ENCODE results near the gene CCDC175.

CCDC175 gene

DNA sequence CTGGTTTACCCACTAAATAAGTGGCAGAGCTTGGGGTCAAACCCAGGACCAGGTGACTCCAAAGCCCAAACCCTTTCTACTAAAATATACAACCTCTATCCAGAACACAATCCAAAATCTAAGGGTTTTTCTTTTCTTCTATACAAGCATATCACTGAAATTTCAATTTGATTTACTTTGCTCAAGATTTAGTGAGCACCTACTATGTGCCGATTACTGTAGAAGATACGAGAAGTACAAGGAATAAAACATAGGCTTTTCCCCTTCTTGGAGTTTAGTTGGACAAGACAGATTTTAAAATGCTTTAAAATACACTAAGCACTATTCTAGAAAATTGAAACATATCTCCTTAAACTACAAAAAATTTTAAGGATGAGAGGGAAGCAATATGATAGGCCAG, 95.2 kb downstream of the CCDC175 start:
- DNase-seq: no peak

DNA sequence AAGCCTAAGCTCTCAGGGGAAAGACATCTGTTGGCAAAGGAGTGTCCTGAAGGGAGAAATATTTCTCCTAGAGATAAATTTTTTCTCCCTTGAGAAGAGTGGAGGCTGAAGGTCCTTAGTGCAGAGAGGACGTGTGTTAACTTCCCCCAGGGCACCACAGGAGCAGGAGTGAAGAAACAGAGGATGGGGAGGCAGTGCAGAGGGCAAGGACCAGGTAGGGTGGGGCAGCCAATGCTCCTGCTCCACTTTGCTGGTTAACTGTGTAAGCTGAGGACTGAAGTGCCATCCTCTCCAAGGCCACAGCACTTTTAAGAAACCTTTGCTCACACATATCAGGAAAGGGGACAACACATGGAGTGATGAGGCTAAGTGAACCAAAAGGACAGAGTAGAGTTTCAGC, 96.4 kb downstream of the CCDC175 start:
- no peak for DNase-seq

DNA sequence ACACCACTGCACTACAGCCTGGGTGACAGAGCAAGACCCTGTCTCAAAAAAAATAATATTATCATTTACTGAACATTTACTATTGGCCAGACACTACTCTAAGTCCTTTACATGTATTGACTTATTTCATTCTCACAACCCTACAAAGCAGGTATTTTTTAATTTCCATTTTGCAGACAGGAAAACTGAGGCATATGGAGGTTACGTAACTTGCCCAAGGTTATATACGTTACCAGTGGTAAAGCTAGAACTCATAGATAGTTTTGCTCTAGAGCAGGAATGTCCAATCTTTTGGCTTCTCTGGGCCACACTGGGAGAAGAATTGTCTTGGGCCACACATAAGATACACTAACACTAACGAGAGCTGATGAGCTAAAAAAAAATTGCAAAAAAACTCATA, 98.1 kb downstream of the CCDC175 start:
- no peak for DNase-seq

DNA sequence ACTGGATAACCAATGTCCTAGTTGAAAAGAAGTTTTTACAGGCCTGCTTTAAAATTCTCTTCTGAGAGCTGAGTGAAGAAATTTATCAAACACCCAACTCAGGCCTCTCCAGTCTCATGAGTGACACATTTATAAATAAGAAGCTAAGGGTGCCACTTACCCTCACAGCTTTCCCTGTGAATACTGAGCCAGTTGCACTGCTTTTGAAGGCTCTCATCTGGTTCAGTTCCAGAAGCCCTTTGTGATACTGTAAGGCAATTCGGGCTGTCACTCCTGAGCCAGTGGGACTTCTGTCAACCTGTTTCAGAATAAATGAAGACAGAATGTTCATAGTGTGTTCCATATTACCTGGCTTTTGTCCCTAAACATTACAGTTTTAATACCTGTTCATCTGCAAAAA, 100.9 kb downstream of the CCDC175 start:
- DNase-seq: no peak

DNA sequence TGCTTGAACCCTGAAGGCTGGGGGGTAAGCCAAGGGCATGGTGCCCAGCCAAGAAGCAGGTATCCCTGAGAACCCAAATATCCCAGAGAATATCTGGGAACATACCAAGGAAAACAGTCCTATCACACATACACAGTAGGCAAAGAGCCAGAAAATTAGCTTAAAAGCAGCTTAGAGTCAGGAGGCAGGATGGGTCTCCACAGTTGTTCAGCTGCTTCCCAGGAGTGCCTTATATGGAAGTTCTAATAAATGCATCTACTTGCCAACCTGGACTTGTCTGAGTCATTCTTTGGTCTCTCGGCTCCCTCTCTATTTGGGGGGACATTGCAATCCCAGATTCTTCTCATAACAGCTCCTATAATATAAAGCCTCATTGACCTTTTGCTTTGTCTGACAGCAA, 102.4 kb downstream of the CCDC175 start:
- DNase-seq: no peak

DNA sequence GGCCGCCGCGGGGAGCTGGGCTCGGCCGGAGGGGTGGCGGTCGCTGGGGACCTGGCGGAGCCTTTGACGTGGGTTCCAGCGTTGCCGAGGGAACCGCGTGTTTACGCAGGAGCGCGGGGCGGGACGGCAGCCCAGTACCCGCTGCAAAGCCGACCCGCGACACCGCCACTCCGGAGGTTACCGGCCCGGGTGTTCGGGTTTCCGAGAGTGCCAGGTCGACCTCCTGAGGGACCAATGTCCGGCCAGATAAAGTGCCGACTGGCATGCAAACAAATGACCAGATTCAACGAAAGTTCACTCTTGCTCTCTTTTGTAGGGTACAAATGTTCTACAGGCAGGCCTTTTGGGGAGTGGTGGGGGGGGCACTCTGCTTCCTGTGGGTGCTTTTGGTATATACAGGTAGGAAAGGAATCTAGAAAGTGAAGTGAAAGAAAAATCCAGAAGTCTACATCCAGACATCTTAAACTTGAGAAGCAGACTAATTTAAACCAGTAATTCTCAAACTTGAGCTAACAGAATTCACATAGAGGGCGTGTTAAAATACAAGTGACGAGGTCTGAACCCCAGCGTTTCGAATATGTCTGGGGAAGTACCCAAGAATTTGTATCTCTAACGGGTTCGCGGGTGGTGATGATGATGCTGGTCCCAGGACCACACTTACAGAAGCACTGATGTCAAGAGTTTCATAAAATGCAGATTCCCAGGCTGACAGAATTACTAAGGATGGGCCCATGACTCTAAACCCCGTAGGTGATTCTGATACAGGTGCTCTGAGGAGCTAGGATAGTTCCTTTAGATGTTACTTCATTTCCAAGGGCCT, 111.1 kb downstream of the CCDC175 start, which contains the start of gene GPR135:
GPR135 (minus strand) TSS at position 65 of the 820 bp plus-strand sequence. CDS start 154 bp downstream, outside the sequence.
- DNase-seq: no peak

DNA sequence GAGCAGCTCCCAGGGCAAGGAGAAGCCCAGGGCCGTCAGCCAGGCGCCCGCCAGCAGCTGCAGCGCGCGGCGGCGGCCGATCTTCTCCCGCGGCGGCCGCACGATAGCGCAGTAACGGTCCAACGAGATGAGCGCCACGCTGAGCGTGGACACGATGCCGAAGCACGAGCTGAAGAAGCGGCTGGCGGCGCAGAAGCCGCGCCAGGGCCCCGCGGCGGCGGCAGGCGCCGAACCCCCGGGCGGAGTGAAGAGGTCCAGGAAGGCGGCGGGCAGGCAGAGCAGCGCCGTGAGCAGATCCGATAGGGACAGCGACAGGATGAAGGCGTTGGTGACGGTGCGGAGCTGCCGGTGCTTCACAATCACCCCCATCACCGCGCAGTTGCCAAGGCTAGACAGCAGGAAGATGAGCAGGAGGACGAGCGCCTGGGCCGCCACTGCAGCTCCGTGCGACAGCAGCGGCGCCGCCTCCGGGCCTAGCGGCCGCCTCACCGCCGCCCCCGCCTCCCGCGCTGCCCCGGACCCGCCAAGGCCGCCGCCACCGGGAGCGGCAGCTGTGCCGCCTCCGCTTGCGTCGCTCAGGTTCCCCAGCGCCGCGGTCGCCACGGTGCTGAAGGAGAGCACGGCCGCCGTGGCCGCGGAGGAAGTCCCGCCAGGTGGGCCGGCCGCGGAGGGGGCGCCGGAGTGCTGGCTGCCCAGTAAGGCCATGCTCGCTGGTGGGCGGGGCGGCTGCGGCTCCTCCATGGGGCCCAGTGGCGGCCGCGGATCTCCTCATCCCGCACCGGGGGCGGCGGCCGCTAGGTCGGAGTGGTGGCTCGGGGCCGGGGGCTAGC, 111.9 kb downstream of the CCDC175 start:
- DNase-seq: peak; percentile 48

DNA sequence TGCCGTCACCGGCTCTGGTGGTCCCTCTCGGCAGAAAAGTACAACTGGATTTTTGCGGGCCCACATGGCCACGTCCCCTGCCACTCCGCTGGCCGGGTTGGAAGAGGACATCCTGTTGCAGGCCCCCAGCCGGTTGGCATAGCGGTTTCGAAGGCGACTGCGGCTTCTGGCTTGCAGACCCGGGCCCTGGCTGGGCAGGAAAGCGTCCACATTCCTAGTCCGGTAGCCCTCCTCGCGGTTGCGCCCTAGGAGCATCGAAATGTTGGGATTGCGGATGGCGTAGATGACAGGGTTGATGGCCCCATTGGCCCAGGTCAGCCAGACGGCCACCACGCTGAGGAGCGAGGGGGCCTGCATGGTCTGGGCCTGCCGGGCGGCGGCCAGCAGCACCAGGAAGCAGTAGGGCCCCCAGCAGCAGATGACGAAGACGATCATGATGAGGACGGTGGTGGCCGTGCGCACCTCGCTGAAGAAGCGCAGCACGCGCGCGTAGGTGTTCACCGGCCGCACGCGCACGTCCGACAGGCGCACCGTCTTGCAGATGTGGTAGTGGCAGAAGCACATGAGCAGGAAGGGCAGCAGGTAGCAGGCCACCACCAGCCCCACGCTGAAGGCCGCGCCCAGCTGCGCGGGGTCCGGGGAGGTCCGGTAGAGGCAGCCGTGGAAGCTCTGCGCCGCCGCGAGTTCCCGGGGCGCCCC, 112.7 kb downstream of the CCDC175 start:
- DNase-seq: peak; percentile 52

DNA sequence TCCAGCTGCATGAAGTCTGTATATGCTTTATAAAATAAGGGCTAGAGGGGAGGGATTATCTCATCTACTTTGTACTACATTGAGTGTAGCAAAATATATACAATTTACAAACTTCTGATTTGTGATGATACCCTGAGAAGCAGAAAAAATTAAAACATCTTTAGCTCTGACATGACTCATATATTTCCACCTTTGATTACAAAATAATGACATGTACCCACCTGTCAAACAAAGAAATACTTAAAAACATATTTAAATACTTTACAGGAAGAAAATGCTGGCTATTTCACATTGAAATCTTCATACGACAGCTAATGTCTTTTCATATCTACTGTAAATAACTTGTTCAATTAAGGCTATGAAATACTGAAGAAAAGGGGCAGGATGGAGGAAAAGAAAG, 114.7 kb downstream of the CCDC175 start:
- DNase-seq: no peak

DNA sequence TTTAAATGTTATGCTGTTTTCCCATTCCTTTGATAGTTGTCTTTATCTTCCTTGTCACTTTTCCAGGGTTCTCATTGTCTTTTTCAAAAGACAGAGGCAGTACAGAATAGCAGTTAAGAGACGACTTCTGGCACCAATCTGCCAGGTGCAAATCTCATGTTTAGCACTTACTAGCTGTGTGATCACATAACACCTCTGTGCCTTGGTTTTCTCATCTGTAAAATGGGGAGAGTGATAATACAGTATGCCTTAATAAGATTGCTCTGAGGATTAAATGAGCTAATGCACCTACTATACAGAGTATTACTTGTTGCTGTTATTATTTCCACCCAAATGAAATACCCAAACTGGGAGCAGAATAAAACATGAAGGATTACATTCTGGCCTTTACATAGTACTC, 116.2 kb downstream of the CCDC175 start:
- DNase-seq: no peak

DNA sequence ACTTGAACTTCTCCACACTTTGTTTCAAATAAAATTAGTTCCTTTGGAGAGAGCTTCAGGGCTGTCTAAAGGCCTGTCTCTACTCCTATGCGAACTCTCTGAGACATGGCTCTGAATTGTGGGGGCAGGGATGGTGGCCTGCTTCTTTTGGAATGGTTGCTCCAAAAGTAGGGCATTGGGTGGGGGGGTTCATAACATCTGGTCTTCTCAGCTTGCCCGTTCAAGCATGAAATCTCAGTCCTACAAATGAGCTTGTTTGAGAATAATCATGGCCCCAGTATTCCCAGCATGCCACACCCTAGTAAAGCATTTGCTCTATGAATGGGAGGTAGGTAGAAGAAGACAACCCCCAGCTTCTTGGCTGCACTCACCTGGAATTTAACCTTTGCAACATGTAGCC, 118.1 kb downstream of the CCDC175 start:
- DNase-seq: no peak

DNA sequence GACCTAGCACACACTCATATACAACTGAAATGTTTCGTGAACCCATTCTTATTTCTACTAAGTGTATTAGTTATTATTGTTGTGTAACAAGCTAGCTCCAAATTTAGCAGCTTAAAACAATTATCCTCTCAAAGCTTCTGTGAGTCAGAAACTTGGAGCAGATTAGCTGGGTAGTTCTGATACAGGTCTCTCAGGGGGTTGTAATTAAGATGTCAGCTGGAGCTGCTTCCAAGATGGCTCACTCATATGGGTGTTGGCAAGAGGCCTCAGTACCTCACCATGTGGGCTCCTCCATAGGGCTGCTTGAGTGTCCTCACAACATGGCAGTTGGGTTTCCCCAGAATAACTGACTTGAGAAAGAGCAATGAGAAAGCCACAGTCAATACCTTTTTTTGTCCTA, 121.2 kb downstream of the CCDC175 start:
- DNase-seq: no peak
